Measurements from ENCODE around the gene CFAP61.

CFAP61 gene

GRCh38 chr20:20248620-20249200, 196.4 kb downstream of the CFAP61 start:
- TF ChIP-seq CTCF (IDR thresholded peaks at IDR 0.05; ENCODE audit: low read length, missing control alignments): no peak
- no peak for DNase-seq (ENCODE audit: low read depth)
- no peak overlapping the region for H3K4me3 ChIP-seq (replicated peaks; ENCODE audit: low read depth, low read length)

GRCh38 chr20:20251317-20251716, 199.0 kb downstream of the CFAP61 start:
- no peak overlapping the region for H3K4me3 ChIP-seq (replicated peaks; ENCODE audit: low read depth, low read length)
- no peak for DNase-seq (ENCODE audit: low read depth)
- TF ChIP-seq CTCF (IDR thresholded peaks at IDR 0.05; ENCODE audit: low read length, missing control alignments): no peak

- DNase-seq (ENCODE audit: low read depth): no peak
- no peak for TF ChIP-seq CTCF (IDR thresholded peaks at IDR 0.05; ENCODE audit: low read length, missing control alignments)
- H3K4me3 ChIP-seq (replicated peaks; ENCODE audit: low read depth, low read length): no peak overlapping the region
These were observed 199.5 kb downstream of the CFAP61 start for GRCh38 chr20:20251836-20252235.

- H3K4me3 ChIP-seq (replicated peaks; ENCODE audit: low read depth, low read length): no peak overlapping the region
- TF ChIP-seq CTCF (IDR thresholded peaks at IDR 0.05; ENCODE audit: low read length, missing control alignments): no peak
- DNase-seq (ENCODE audit: low read depth): no peak
These were observed 200.9 kb downstream of the CFAP61 start for GRCh38 chr20:20253039-20253743.

GRCh38 chr20:20253744-20254330, 201.5 kb downstream of the CFAP61 start:
- TF ChIP-seq CTCF (IDR thresholded peaks at IDR 0.05; ENCODE audit: low read length, missing control alignments): no peak
- no peak for DNase-seq (ENCODE audit: low read depth)
- H3K4me3 ChIP-seq (replicated peaks; ENCODE audit: low read depth, low read length): no peak overlapping the region

- no peak overlapping the region for H3K4me3 ChIP-seq (replicated peaks; ENCODE audit: low read depth, low read length)
- TF ChIP-seq CTCF (IDR thresholded peaks at IDR 0.05; ENCODE audit: low read length, missing control alignments): no peak
- DNase-seq (ENCODE audit: low read depth): no peak
These were observed 202.8 kb downstream of the CFAP61 start for GRCh38 chr20:20255099-20255498.

All from fibroblast of pulmonary artery (primary cell).